Measurements from ENCODE around the gene NDUFAF2. TPM values are rescaled to one million over a fixed set of nuclear protein-coding genes. Genes with fewer than 3 reads are reported as not detected.

Gene NDUFAF2
- total and polyA plus RNA-seq, 5 donors from 2014 or later, result 11.2 to 37.6 (median 34.6) TPM

GRCh38 chr5:61071526-61071925 lies 126.5 kb downstream of the NDUFAF2 start:
- peaks cover 0 to 5% (median 4%) of the 10 kb centered on the region in 7 donors for H3K9me3 Mint-ChIP-seq
- no peaks in the 10 kb centered on the region for H3K9me3 ChIP-seq (ENCODE audit: control insufficient read depth in 2 of 2, low read length in 2 of 2)
- H3K4me3 ChIP-seq (ENCODE audit: low read depth, low read length), result no peak overlapping the region
- no peaks in the 10 kb centered on the region for H3K27me3 Mint-ChIP-seq
- no peak for DNase-seq
- peaks cover 12% of the 10 kb centered on the region for H3K36me3 Mint-ChIP-seq
- no peaks in the 10 kb centered on the region for H3K27me3 ChIP-seq (ENCODE audit: control insufficient read depth, insufficient read depth, low read length)
- H3K27ac ChIP-seq (ENCODE audit: insufficient read depth, low read length, poor library complexity, severe bottlenecking), result no peak overlapping the region
- no peak overlapping the region for H3K4me3 Mint-ChIP-seq
- H3K36me3 ChIP-seq (ENCODE audit: control insufficient read depth, insufficient read depth, low read length), result no peaks in the 10 kb centered on the region
- H3K4me1 ChIP-seq (ENCODE audit: control insufficient read depth, insufficient read depth, low read length, poor library complexity, severe bottlenecking), result no peaks in the 10 kb centered on the region
- no peak overlapping the region for H3K27ac Mint-ChIP-seq
- peaks cover 0 to 5% (median 4%) of the 10 kb centered on the region in 4 donors for H3K4me1 Mint-ChIP-seq
- ATAC-seq (ENCODE audit: low read depth in 2 of 2), result no peak

- Mint-ChIP-seq H3K4me1 (peaks cover 0 to 2% (median 0%) of the 10 kb centered on the region in 4 donors), H3K27ac (no peak overlapping the region), H3K9me3 (peaks cover 0 to 2% (median 0%) of the 10 kb centered on the region in 7 donors), H3K4me3 (no peak overlapping the region), H3K27me3 (no peaks in the 10 kb centered on the region), H3K36me3 (peaks cover 8% of the 10 kb centered on the region)
- H3K36me3 ChIP-seq (ENCODE audit: control insufficient read depth, insufficient read depth, low read length), result no peaks in the 10 kb centered on the region
- H3K4me3 ChIP-seq (ENCODE audit: low read depth, low read length), result no peak overlapping the region
- no peaks in the 10 kb centered on the region for H3K9me3 ChIP-seq (ENCODE audit: control insufficient read depth in 2 of 2, low read length in 2 of 2)
- ATAC-seq (ENCODE audit: low read depth in 2 of 2), result no peak
- H3K4me1 ChIP-seq (ENCODE audit: control insufficient read depth, insufficient read depth, low read length, poor library complexity, severe bottlenecking), result no peaks in the 10 kb centered on the region
- H3K27me3 ChIP-seq (ENCODE audit: control insufficient read depth, insufficient read depth, low read length), result no peaks in the 10 kb centered on the region
- no peak overlapping the region for H3K27ac ChIP-seq (ENCODE audit: insufficient read depth, low read length, poor library complexity, severe bottlenecking)
- DNase-seq, result no peak
Observed at GRCh38 chr5:61076626-61077025, 131.6 kb downstream of the NDUFAF2 start.

- no peaks in the 10 kb centered on the region for H3K9me3 ChIP-seq (ENCODE audit: control insufficient read depth in 2 of 2, low read length in 2 of 2)
- DNase-seq (no peak), ATAC-seq (ENCODE audit: low read depth in 2 of 2) (no peak)
- no peak overlapping the region for H3K4me3 Mint-ChIP-seq
- no peaks in the 10 kb centered on the region for H3K27me3 ChIP-seq (ENCODE audit: control insufficient read depth, insufficient read depth, low read length)
- no peak overlapping the region for H3K4me3 ChIP-seq (ENCODE audit: low read depth, low read length)
- peaks cover 20% of the 10 kb centered on the region for H3K36me3 Mint-ChIP-seq
- H3K27ac Mint-ChIP-seq, result no peak overlapping the region
- H3K27ac ChIP-seq (ENCODE audit: insufficient read depth, low read length, poor library complexity, severe bottlenecking), result no peak overlapping the region
- no peaks in the 10 kb centered on the region for H3K4me1 ChIP-seq (ENCODE audit: control insufficient read depth, insufficient read depth, low read length, poor library complexity, severe bottlenecking)
- H3K4me1 Mint-ChIP-seq, result peaks cover 0 to 2% (median under 1%) of the 10 kb centered on the region in 4 donors
- peaks cover 2% of the 10 kb centered on the region for H3K36me3 ChIP-seq (ENCODE audit: control insufficient read depth, insufficient read depth, low read length)
- H3K9me3 Mint-ChIP-seq, result peaks cover 0 to 9% (median 0%) of the 10 kb centered on the region in 7 donors
- no peaks in the 10 kb centered on the region for H3K27me3 Mint-ChIP-seq
Observed at GRCh38 chr5:61081741-61082140, 136.7 kb downstream of the NDUFAF2 start.

GRCh38 chr5:61082516-61083280 lies 137.7 kb downstream of the NDUFAF2 start:
- H3K27ac Mint-ChIP-seq, result no peak overlapping the region
- H3K4me1 Mint-ChIP-seq, result peaks cover 0 to 2% (median under 1%) of the 10 kb centered on the region in 4 donors
- Histone ChIP-seq H3K4me1 (ENCODE audit: control insufficient read depth, insufficient read depth, low read length, poor library complexity, severe bottlenecking) (no peaks in the 10 kb centered on the region), H3K27ac (ENCODE audit: insufficient read depth, low read length, poor library complexity, severe bottlenecking) (no peak overlapping the region), H3K9me3 (ENCODE audit: control insufficient read depth in 2 of 2, low read length in 2 of 2) (no peaks in the 10 kb centered on the region), H3K4me3 (ENCODE audit: low read depth, low read length) (no peak overlapping the region), H3K36me3 (ENCODE audit: control insufficient read depth, insufficient read depth, low read length) (peaks cover 2% of the 10 kb centered on the region), H3K27me3 (ENCODE audit: control insufficient read depth, insufficient read depth, low read length) (no peaks in the 10 kb centered on the region)
- H3K9me3 Mint-ChIP-seq, result peaks cover 0 to 9% (median 0%) of the 10 kb centered on the region in 7 donors
- no peak for ATAC-seq (ENCODE audit: low read depth in 2 of 2)
- peaks cover 29% of the 10 kb centered on the region for H3K36me3 Mint-ChIP-seq
- H3K27me3 Mint-ChIP-seq, result no peaks in the 10 kb centered on the region
- H3K4me3 Mint-ChIP-seq, result no peak overlapping the region
- no peak for DNase-seq

GRCh38 chr5:61084658-61085057 lies 139.7 kb downstream of the NDUFAF2 start:
- Histone ChIP-seq H3K4me1 (ENCODE audit: control insufficient read depth, insufficient read depth, low read length, poor library complexity, severe bottlenecking) (no peaks in the 10 kb centered on the region), H3K27me3 (ENCODE audit: control insufficient read depth, insufficient read depth, low read length) (no peaks in the 10 kb centered on the region), H3K9me3 (ENCODE audit: control insufficient read depth in 2 of 2, low read length in 2 of 2) (no peaks in the 10 kb centered on the region), H3K36me3 (ENCODE audit: control insufficient read depth, insufficient read depth, low read length) (peaks cover 2% of the 10 kb centered on the region), H3K4me3 (ENCODE audit: low read depth, low read length) (no peak overlapping the region), H3K27ac (ENCODE audit: insufficient read depth, low read length, poor library complexity, severe bottlenecking) (no peak overlapping the region)
- Mint-ChIP-seq H3K36me3 (peaks cover 29% of the 10 kb centered on the region), H3K4me1 (peaks cover 0 to 2% (median under 1%) of the 10 kb centered on the region in 4 donors), H3K27me3 (no peaks in the 10 kb centered on the region), H3K27ac (no peak overlapping the region), H3K9me3 (peaks cover 0 to 9% (median 0%) of the 10 kb centered on the region in 7 donors), H3K4me3 (no peak overlapping the region)
- no peak for ATAC-seq (ENCODE audit: low read depth in 2 of 2)
- DNase-seq, result no peak

GRCh38 chr5:61085885-61086284 lies 140.9 kb downstream of the NDUFAF2 start:
- Mint-ChIP-seq H3K36me3 (peaks cover 32% of the 10 kb centered on the region), H3K9me3 (peaks cover 0 to 9% (median 0%) of the 10 kb centered on the region in 7 donors), H3K27ac (no peak overlapping the region), H3K27me3 (no peaks in the 10 kb centered on the region), H3K4me3 (no peak overlapping the region), H3K4me1 (peaks cover 0 to 3% (median 1%) of the 10 kb centered on the region in 4 donors)
- DNase-seq (no peak), ATAC-seq (ENCODE audit: low read depth in 2 of 2) (no peak)
- H3K9me3 ChIP-seq (ENCODE audit: control insufficient read depth in 2 of 2, low read length in 2 of 2), result no peaks in the 10 kb centered on the region
- no peak overlapping the region for H3K27ac ChIP-seq (ENCODE audit: insufficient read depth, low read length, poor library complexity, severe bottlenecking)
- H3K4me1 ChIP-seq (ENCODE audit: control insufficient read depth, insufficient read depth, low read length, poor library complexity, severe bottlenecking), result no peaks in the 10 kb centered on the region
- no peak overlapping the region for H3K4me3 ChIP-seq (ENCODE audit: low read depth, low read length)
- no peaks in the 10 kb centered on the region for H3K27me3 ChIP-seq (ENCODE audit: control insufficient read depth, insufficient read depth, low read length)
- H3K36me3 ChIP-seq (ENCODE audit: control insufficient read depth, insufficient read depth, low read length), result peaks cover 2% of the 10 kb centered on the region

- peaks cover 38% of the 10 kb centered on the region for H3K36me3 Mint-ChIP-seq
- no peak overlapping the region for H3K27ac Mint-ChIP-seq
- no peak for ATAC-seq (ENCODE audit: low read depth in 2 of 2)
Observed at GRCh38 chr5:61087921-61088320, 142.9 kb downstream of the NDUFAF2 start.

GRCh38 chr5:61089351-61089750 lies 144.3 kb downstream of the NDUFAF2 start:
- peaks cover 36% of the 10 kb centered on the region for H3K36me3 Mint-ChIP-seq
- peaks cover 0 to 7% (median 4%) of the 10 kb centered on the region in 7 donors for H3K9me3 Mint-ChIP-seq
- no peak overlapping the region for H3K4me3 Mint-ChIP-seq
- Histone ChIP-seq H3K4me1 (ENCODE audit: control insufficient read depth, insufficient read depth, low read length, poor library complexity, severe bottlenecking) (no peaks in the 10 kb centered on the region), H3K27ac (ENCODE audit: insufficient read depth, low read length, poor library complexity, severe bottlenecking) (no peak overlapping the region), H3K9me3 (ENCODE audit: control insufficient read depth in 2 of 2, low read length in 2 of 2) (no peaks in the 10 kb centered on the region), H3K27me3 (ENCODE audit: control insufficient read depth, insufficient read depth, low read length) (no peaks in the 10 kb centered on the region), H3K36me3 (ENCODE audit: control insufficient read depth, insufficient read depth, low read length) (no peaks in the 10 kb centered on the region), H3K4me3 (ENCODE audit: low read depth, low read length) (no peak overlapping the region)
- H3K27me3 Mint-ChIP-seq, result no peaks in the 10 kb centered on the region
- peaks cover 0 to 9% (median 2%) of the 10 kb centered on the region in 4 donors for H3K4me1 Mint-ChIP-seq
- H3K27ac Mint-ChIP-seq, result no peak overlapping the region
- DNase-seq (no peak), ATAC-seq (ENCODE audit: low read depth in 2 of 2) (no peak)

More at GRCh38 chr5:61087921-61088320, 142.9 kb downstream of the NDUFAF2 start:
- H3K27ac ChIP-seq (ENCODE audit: insufficient read depth, low read length, poor library complexity, severe bottlenecking), result no peak overlapping the region
- Mint-ChIP-seq H3K4me3 (no peak overlapping the region), H3K4me1 (peaks cover 0 to 9% (median 1%) of the 10 kb centered on the region in 4 donors), H3K9me3 (peaks cover 0 to 9% (median 3%) of the 10 kb centered on the region in 7 donors), H3K27me3 (no peaks in the 10 kb centered on the region)
- H3K9me3 ChIP-seq (ENCODE audit: control insufficient read depth in 2 of 2, low read length in 2 of 2), result no peaks in the 10 kb centered on the region
- H3K4me3 ChIP-seq (ENCODE audit: low read depth, low read length), result no peak overlapping the region
- no peaks in the 10 kb centered on the region for H3K4me1 ChIP-seq (ENCODE audit: control insufficient read depth, insufficient read depth, low read length, poor library complexity, severe bottlenecking)
- H3K27me3 ChIP-seq (ENCODE audit: control insufficient read depth, insufficient read depth, low read length), result no peaks in the 10 kb centered on the region
- no peaks in the 10 kb centered on the region for H3K36me3 ChIP-seq (ENCODE audit: control insufficient read depth, insufficient read depth, low read length)
- DNase-seq, result no peak
